DND-41 (cell line): ENCODE results near the gene FSHR.

Experiments
- ATAC-seq: fragments of 200-7000 bp; cut with Tn5 transposase; 3 replicates; pipeline ENCODE4 v1.9.1; 2021; ENCODE audit warnings: low read depth; ENCODE audit not compliant: insufficient read depth
- DNase-seq: peaks from one replicate; pipeline ENCODE4 v3.0.0-alpha.2; 2020
- H2AFZ ChIP-seq: 2 replicates; pipeline ENCODE4 v1.6.0; 2012; ENCODE audit warnings: low read depth, low read length
- H3K27ac ChIP-seq: 2 replicates; pipeline ENCODE4 v1.5.1; 2012; ENCODE audit warnings: low read length, inconsistent platforms
- H3K27me3 ChIP-seq: fragments of 200-600 bp; sonication (generic); 2 replicates; pipeline ENCODE4 v1.6.0; 2012; ENCODE audit warnings: low read length, mild to moderate bottlenecking, inconsistent platforms; ENCODE audit not compliant: insufficient read depth, poor library complexity
- H3K36me3 ChIP-seq: 2 replicates; pipeline ENCODE4 v1.5.1; 2012; ENCODE audit warnings: low read length, inconsistent platforms; ENCODE audit not compliant: insufficient read depth
- H3K4me1 ChIP-seq: 2 replicates; pipeline ENCODE4 v1.5.1; 2012; ENCODE audit warnings: mild to moderate bottlenecking, low read length; ENCODE audit not compliant: insufficient read depth
- H3K4me2 ChIP-seq: 2 replicates; pipeline ENCODE4 v1.6.0; 2012; ENCODE audit warnings: mild to moderate bottlenecking, moderate library complexity, low read length, inconsistent platforms; ENCODE audit not compliant: insufficient read depth
- H3K4me3 ChIP-seq, 2 experiments: fragments of 200-600 bp in 1 of 2; shearing (Covaris generic) in 1 of 2; 2 replicates each; pipeline ENCODE4 v1.5.1; 2012 to 2016; ENCODE audit warnings: inconsistent platforms in 2 of 2, low read length in 2 of 2, mild to moderate bottlenecking in 2 of 2, low read depth in 1 of 2, moderate library complexity in 1 of 2
- H3K79me2 ChIP-seq: 2 replicates; pipeline ENCODE4 v1.6.0; 2012; ENCODE audit warnings: low read length, inconsistent platforms; ENCODE audit not compliant: insufficient read depth
- H3K9ac ChIP-seq: 2 replicates; pipeline ENCODE4 v1.6.0; 2012; ENCODE audit warnings: low read depth, mild to moderate bottlenecking, inconsistent platforms, low read length, moderate library complexity
- H3K9me3 ChIP-seq: 2 replicates; pipeline ENCODE4 v1.5.1; 2012; ENCODE audit warnings: low read length, moderate library complexity, mild to moderate bottlenecking, inconsistent platforms; ENCODE audit not compliant: insufficient read depth, severe bottlenecking
- H4K20me1 ChIP-seq: 2 replicates; pipeline ENCODE4 v1.6.0; 2012; ENCODE audit warnings: low read length; ENCODE audit not compliant: insufficient read depth
- EZH2 ChIP-seq: IDR thresholded peaks from 3 replicates; pipeline ENCODE4 v1.6.1; 2012; ENCODE audit warnings: borderline replicate concordance, low read depth, mild to moderate bottlenecking, moderate library complexity, low read length, inconsistent platforms; ENCODE audit not compliant: severe bottlenecking
- TF ChIP-seq, protein P1 (sequence below): IDR thresholded peaks from 2 replicates; pipeline ENCODE4 v1.5.1; 2012; ENCODE audit warnings: borderline replicate concordance, low read length, moderate library complexity, mild to moderate bottlenecking; ENCODE audit not compliant: poor library complexity, severe bottlenecking; ENCODE audit errors: extremely low read depth

The FSHR gene

DNA sequence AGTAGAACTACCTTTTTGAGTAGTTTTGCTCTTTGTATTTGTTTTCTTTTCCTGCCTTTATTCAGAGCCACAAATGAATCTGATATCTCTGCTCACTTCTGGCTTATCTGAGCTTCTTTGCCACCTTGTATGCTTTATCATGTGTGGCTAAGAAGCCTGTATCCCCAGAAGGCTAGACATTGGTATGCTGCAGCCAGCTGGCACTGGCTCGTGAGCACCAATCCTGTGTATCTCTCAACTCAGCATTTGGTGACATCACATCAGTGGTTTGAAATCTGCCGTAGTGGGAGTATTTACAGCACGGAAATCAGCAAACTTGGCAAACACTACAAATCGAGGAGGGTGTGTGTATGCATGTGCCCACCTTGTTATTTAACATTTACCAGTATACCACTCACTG, 215.1 kb downstream of the FSHR start:
- no peak for ATAC-seq
- no peak overlapping the region for H3K4me2 ChIP-seq
- H4K20me1 ChIP-seq: no peaks in the 10 kb centered on the region
- no peak overlapping the region for H3K4me3 ChIP-seq
- no peaks in the 10 kb centered on the region for H3K4me1 ChIP-seq
- H3K9ac ChIP-seq: no peak overlapping the region
- H3K9me3 ChIP-seq: no peaks in the 10 kb centered on the region
- H2AFZ ChIP-seq: no peak overlapping the region
- H3K27me3 ChIP-seq: peaks cover 7% of the 10 kb centered on the region
- no peak for DNase-seq
- no peak for TF ChIP-seq EZH2
- TF ChIP-seq, protein P1, sequence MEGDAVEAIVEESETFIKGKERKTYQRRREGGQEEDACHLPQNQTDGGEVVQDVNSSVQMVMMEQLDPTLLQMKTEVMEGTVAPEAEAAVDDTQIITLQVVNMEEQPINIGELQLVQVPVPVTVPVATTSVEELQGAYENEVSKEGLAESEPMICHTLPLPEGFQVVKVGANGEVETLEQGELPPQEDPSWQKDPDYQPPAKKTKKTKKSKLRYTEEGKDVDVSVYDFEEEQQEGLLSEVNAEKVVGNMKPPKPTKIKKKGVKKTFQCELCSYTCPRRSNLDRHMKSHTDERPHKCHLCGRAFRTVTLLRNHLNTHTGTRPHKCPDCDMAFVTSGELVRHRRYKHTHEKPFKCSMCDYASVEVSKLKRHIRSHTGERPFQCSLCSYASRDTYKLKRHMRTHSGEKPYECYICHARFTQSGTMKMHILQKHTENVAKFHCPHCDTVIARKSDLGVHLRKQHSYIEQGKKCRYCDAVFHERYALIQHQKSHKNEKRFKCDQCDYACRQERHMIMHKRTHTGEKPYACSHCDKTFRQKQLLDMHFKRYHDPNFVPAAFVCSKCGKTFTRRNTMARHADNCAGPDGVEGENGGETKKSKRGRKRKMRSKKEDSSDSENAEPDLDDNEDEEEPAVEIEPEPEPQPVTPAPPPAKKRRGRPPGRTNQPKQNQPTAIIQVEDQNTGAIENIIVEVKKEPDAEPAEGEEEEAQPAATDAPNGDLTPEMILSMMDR: no peak
- no peaks in the 10 kb centered on the region for H3K36me3 ChIP-seq
- no peaks in the 10 kb centered on the region for H3K79me2 ChIP-seq
- H3K27ac ChIP-seq: no peak overlapping the region

DNA sequence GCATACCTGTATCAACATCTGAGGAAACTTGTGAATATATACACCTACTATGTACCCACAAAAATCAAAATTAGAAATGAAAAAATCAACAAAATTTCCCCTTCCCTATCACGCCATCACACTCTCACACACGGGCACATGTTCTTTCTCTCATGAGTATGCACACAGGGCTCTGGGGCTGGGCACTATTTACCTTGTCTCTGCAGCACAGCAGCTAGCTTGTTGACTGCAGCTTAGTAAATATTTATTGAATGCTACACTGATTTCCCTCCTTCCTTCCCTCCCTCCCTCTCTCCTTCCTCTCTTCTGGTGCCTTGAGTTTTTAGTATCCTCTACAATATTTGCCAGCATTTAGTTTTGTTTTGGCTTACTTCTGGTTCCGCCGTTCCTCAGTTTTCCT, 216.1 kb downstream of the FSHR start:
- Histone ChIP-seq H3K36me3 (no peaks in the 10 kb centered on the region), H2AFZ (no peak overlapping the region), H3K4me2 (no peak overlapping the region), H3K9ac (no peak overlapping the region), H3K4me3 (no peak overlapping the region), H4K20me1 (no peaks in the 10 kb centered on the region), H3K4me1 (no peaks in the 10 kb centered on the region), H3K9me3 (no peaks in the 10 kb centered on the region), H3K27me3 (peaks cover 7% of the 10 kb centered on the region), H3K27ac (no peak overlapping the region), H3K79me2 (no peaks in the 10 kb centered on the region)
- ATAC-seq (no peak), DNase-seq (no peak)
- TF ChIP-seq, protein P1: no peak
- TF ChIP-seq EZH2: no peak

- Histone ChIP-seq H3K9ac (no peak overlapping the region), H3K79me2 (no peaks in the 10 kb centered on the region), H3K27ac (no peak overlapping the region), H3K4me2 (no peak overlapping the region), H2AFZ (no peak overlapping the region), H4K20me1 (no peaks in the 10 kb centered on the region), H3K9me3 (no peaks in the 10 kb centered on the region), H3K4me3 (no peak overlapping the region), H3K27me3 (peaks cover 4% of the 10 kb centered on the region), H3K4me1 (no peaks in the 10 kb centered on the region), H3K36me3 (no peaks in the 10 kb centered on the region)
- DNase-seq (no peak), ATAC-seq (no peak)
- TF ChIP-seq, protein P1: no peak
- no peak for TF ChIP-seq EZH2
Measured at GRCh38 chr2:48934807-48935206, 219.5 kb downstream of the FSHR start.

- no peak overlapping the region for H3K9ac ChIP-seq
- DNase-seq: no peak
- H3K36me3 ChIP-seq: no peaks in the 10 kb centered on the region
- no peaks in the 10 kb centered on the region for H4K20me1 ChIP-seq
- no peak for ATAC-seq
- H3K27ac ChIP-seq: no peak overlapping the region
- H3K9me3 ChIP-seq: no peaks in the 10 kb centered on the region
- TF ChIP-seq EZH2: no peak
- TF ChIP-seq, protein P1: no peak
- no peak overlapping the region for H3K4me3 ChIP-seq
- no peaks in the 10 kb centered on the region for H3K4me1 ChIP-seq
- no peaks in the 10 kb centered on the region for H3K27me3 ChIP-seq
- H2AFZ ChIP-seq: no peak overlapping the region
- no peak overlapping the region for H3K4me2 ChIP-seq
- H3K79me2 ChIP-seq: no peaks in the 10 kb centered on the region
Measured at GRCh38 chr2:48933828-48934497, 220.4 kb downstream of the FSHR start.
